Mesenchymal stem cell (in vitro differentiated cells and primary cell): ENCODE measurements around the gene NIPBL.
"Not testable (repeated sequence)": the region's sequence is repeated elsewhere in the genome, so short reads cannot be mapped to it uniquely, and the experiment has no call there.

Experiments
- DNase-seq: peaks from one replicate; pipeline ENCODE4 v3.0.0-alpha.2; 2013
- H2AFZ ChIP-seq: one replicate; pipeline ENCODE4 v1.6.1; 2013; ENCODE audit warnings: low read depth, mild to moderate bottlenecking, control low read depth, inconsistent platforms, low read length, moderate library complexity
- H2AK5ac ChIP-seq: 2 replicates; pipeline ENCODE4 v1.6.1; 2013; ENCODE audit warnings: low read length, moderate library complexity, mild to moderate bottlenecking, inconsistent platforms; ENCODE audit not compliant: severe bottlenecking
- H2BK120ac ChIP-seq: one replicate; pipeline ENCODE4 v1.6.1; 2013; ENCODE audit warnings: low read depth, mild to moderate bottlenecking, inconsistent platforms, low read length, moderate library complexity
- H2BK12ac ChIP-seq, 2 experiments: one replicate each; pipeline ENCODE4 v1.6.1; 2013; ENCODE audit warnings: inconsistent platforms in 2 of 2, low read length in 2 of 2, mild to moderate bottlenecking in 2 of 2, moderate library complexity in 2 of 2, control low read depth in 1 of 2
- H2BK15ac ChIP-seq: one replicate; pipeline ENCODE4 v1.6.1; 2013; ENCODE audit warnings: mild to moderate bottlenecking, low read depth, inconsistent platforms; ENCODE audit not compliant: poor library complexity, severe bottlenecking
- H2BK5ac ChIP-seq: 2 replicates; pipeline ENCODE4 v1.6.1; 2013; ENCODE audit warnings: low read depth, mild to moderate bottlenecking, low read length, control low read depth, inconsistent platforms; ENCODE audit not compliant: poor library complexity, severe bottlenecking
- H3K14ac ChIP-seq, 2 experiments: one replicate each; pipeline ENCODE4 v1.6.1; 2013; ENCODE audit warnings: inconsistent platforms in 2 of 2, low read length in 2 of 2, control low read depth in 1 of 2, mild to moderate bottlenecking in 1 of 2, moderate library complexity in 1 of 2
- H3K18ac ChIP-seq, 2 experiments: one replicate each; pipeline ENCODE4 v1.6.1; 2013; ENCODE audit warnings: inconsistent platforms in 2 of 2, low read length in 2 of 2, control low read depth in 1 of 2, low read depth in 1 of 2, mild to moderate bottlenecking in 1 of 2
- H3K23ac ChIP-seq, 2 experiments: one replicate each; pipeline ENCODE4 v1.6.1; 2013; ENCODE audit warnings: inconsistent platforms in 2 of 2, low read length in 2 of 2, mild to moderate bottlenecking in 2 of 2, moderate library complexity in 2 of 2, control low read depth in 1 of 2
- H3K27ac ChIP-seq: 2 replicates; pipeline ENCODE4 v1.5.1; 2013; ENCODE audit warnings: mild to moderate bottlenecking, moderate library complexity, low read length, control low read depth, inconsistent platforms; ENCODE audit not compliant: poor library complexity, severe bottlenecking
- H3K27me3 ChIP-seq, 2 experiments: 2 replicates each; pipeline versions ENCODE4 v1.6.1 to v1.7.0; 2013; ENCODE audit warnings: low read length in 2 of 2, mild to moderate bottlenecking in 2 of 2, moderate library complexity in 2 of 2, control low read depth in 1 of 2, inconsistent platforms in 1 of 2; ENCODE audit not compliant: control insufficient read depth in 1 of 2, insufficient read depth in 1 of 2
- H3K36me3 ChIP-seq, 2 experiments: 2 replicates each; pipeline versions ENCODE4 v1.6.1 to v1.7.0; 2013; ENCODE audit warnings: low read length in 2 of 2, control low read depth in 1 of 2, inconsistent platforms in 1 of 2, low read depth in 1 of 2, mild to moderate bottlenecking in 1 of 2; ENCODE audit not compliant: insufficient read depth in 2 of 2, control insufficient read depth in 1 of 2
- H3K4ac ChIP-seq, 2 experiments: one replicate each; pipeline ENCODE4 v1.6.1; 2013; ENCODE audit warnings: inconsistent platforms in 2 of 2, low read length in 2 of 2, mild to moderate bottlenecking in 2 of 2, moderate library complexity in 2 of 2, control low read depth in 1 of 2, low read depth in 1 of 2
- H3K4me1 ChIP-seq: 2 replicates; pipeline ENCODE4 v1.6.1; 2013; ENCODE audit warnings: low read depth, low read length, control low read depth; ENCODE audit not compliant: control insufficient read depth, insufficient read depth
- H3K4me2 ChIP-seq: 2 replicates; pipeline ENCODE4 v1.6.1; 2013; ENCODE audit warnings: low read length, mild to moderate bottlenecking, inconsistent platforms; ENCODE audit not compliant: poor library complexity, severe bottlenecking
- H3K4me3 ChIP-seq, 2 experiments: 2 replicates each; pipeline versions ENCODE4 v1.5.1 to v1.7.0; 2013; ENCODE audit warnings: low read length in 2 of 2, mild to moderate bottlenecking in 2 of 2, control low read depth in 1 of 2, low read depth in 1 of 2; ENCODE audit not compliant: insufficient read depth in 1 of 2
- H3K79me1 ChIP-seq: replicated peaks from 2 replicates; pipeline ENCODE4 v1.6.1; 2013; ENCODE audit warnings: mild to moderate bottlenecking, control low read depth, low read length, inconsistent platforms; ENCODE audit not compliant: poor library complexity, severe bottlenecking
- H3K9ac ChIP-seq: 2 replicates; pipeline ENCODE4 v1.7.0; 2013; ENCODE audit warnings: mild to moderate bottlenecking, low read length, moderate library complexity
- H3K9me3 ChIP-seq: 2 replicates; pipeline ENCODE4 v1.7.0; 2013; ENCODE audit warnings: mild to moderate bottlenecking, low read length; ENCODE audit not compliant: control insufficient read depth
- H4K8ac ChIP-seq: one replicate; pipeline ENCODE4 v1.6.1; 2013; ENCODE audit warnings: inconsistent platforms, mild to moderate bottlenecking, low read length, moderate library complexity
- H4K91ac ChIP-seq: one replicate; pipeline ENCODE4 v1.6.1; 2013; ENCODE audit warnings: mild to moderate bottlenecking, low read length, inconsistent platforms
- WGBS: methylation state at CpG from one replicate; pipeline ENCODE4 v1.1.7; 2013; ENCODE audit warnings: mixed read lengths; 5-methylcytosine and 5-hydroxymethylcytosine counted together

Gene NIPBL

DNA sequence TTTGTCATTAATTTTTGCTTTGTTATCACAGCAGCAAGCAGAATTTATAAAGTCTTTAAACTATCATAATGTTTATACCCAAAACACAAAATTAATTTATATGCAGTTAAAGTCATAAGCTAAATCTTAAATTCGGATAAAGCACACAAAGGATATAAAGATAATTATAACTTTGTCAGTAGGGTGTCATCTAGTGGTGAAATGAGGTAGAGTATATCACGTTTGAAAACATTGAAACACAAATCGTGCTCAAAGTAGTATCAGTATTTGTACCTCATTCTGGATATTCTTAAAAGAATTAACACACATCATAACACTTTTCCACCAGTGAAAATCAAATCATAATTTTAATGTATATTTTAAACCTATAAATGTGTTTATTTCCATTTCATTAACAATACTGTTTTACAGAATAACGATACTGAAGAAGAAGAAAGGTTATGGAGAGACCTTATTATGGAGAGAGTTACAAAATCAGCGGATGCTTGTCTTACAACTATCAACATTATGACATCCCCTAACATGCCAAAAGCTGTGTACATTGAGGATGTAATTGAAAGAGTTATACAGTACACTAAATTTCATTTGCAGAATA is 129.5 kb downstream of the NIPBL start:
- no peak overlapping the region for H2AFZ ChIP-seq
- H3K9ac ChIP-seq: peak overlapping the region; percentile 26
- no peak overlapping the region for H3K27ac ChIP-seq
- no peak overlapping the region for H3K23ac ChIP-seq
- H3K4me2 ChIP-seq: no peak overlapping the region
- H2BK12ac ChIP-seq: no peak overlapping the region
- H3K36me3 ChIP-seq: peaks cover 4 to 87% of the 10 kb centered on the region in 2 experiments
- no peak overlapping the region for H2BK15ac ChIP-seq
- DNase-seq: peak; percentile 44
- no peaks in the 10 kb centered on the region for H3K4me1 ChIP-seq
- H3K27me3 ChIP-seq: no peaks in the 10 kb centered on the region
- H3K9me3 ChIP-seq: no peaks in the 10 kb centered on the region
- no peak overlapping the region for H3K4me3 ChIP-seq
- no peak overlapping the region for H2AK5ac ChIP-seq
- WGBS: 100% methylated on average over 1 of the region's 5 CpGs
- peaks cover 6% of the 10 kb centered on the region for H3K79me1 ChIP-seq
- no peak overlapping the region for H4K91ac ChIP-seq
- H2BK120ac ChIP-seq: no peak overlapping the region
- H4K8ac ChIP-seq: no peak overlapping the region
- H3K14ac ChIP-seq: no peak overlapping the region
- no peak overlapping the region for H3K18ac ChIP-seq
- H2BK5ac ChIP-seq: no peak overlapping the region
- H3K4ac ChIP-seq: no peak overlapping the region

DNA sequence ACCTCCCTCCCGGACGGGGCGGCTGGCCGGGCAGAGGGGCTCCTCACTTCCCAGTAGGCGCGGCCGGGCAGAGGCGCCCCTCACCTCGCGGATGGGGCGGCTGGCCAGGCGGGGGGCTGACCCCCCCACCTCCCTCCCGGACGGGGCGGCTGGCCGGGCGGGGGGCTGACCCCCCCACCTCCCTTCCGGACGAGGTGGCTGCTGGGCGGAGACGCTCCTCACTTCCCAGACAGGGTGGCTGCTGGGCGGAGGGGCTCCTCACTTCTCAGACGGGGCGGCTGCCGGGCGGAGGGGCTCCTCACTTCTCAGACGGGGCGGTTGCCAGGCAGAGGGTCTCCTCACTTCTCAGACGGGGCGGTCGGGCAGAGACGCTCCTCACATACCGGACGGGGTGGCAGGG is 136.6 kb downstream of the NIPBL start:
- not testable (repeated sequence) for H3K4ac ChIP-seq, H4K8ac ChIP-seq, H2BK12ac ChIP-seq, H2AFZ ChIP-seq, H3K4me1 ChIP-seq, H3K14ac ChIP-seq, H3K27ac ChIP-seq, H3K9me3 ChIP-seq, H3K79me1 ChIP-seq, H3K4me3 ChIP-seq, H2BK120ac ChIP-seq, H3K4me2 ChIP-seq, H3K23ac ChIP-seq, H2BK5ac ChIP-seq, H4K91ac ChIP-seq, H3K27me3 ChIP-seq, DNase-seq, H2AK5ac ChIP-seq, H2BK15ac ChIP-seq, H3K9ac ChIP-seq, H3K18ac ChIP-seq
- 97% methylated on average over 16 of the region's 34 CpGs for WGBS
- peaks cover 11 to 69% of the 10 kb centered on the region in 2 experiments for H3K36me3 ChIP-seq

DNA sequence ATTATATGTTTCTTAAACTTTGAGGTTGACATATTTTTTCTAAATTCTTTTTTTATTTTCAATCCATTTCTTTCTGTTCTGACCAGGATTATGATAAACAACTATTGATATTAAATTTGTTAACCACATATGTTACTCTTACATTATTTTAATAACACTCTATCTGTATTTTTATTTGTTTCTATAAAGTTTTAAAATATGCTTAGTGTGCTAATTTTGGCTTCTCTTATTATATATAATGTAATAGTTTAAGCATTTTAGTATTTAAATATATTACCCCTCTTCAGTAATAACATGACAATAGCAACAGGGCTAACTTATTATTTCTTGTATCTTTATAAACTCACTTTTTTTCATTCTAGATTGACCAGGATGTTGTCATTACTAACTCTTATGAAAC is 137.8 kb downstream of the NIPBL start:
- H3K4me3 ChIP-seq: no peak overlapping the region
- H4K91ac ChIP-seq: no peak overlapping the region
- no peaks in the 10 kb centered on the region for H3K27me3 ChIP-seq
- H3K36me3 ChIP-seq: peaks cover 11 to 67% of the 10 kb centered on the region in 2 experiments
- no peak overlapping the region for H3K23ac ChIP-seq
- H3K18ac ChIP-seq: no peak overlapping the region
- no peak overlapping the region for H2BK120ac ChIP-seq
- peaks cover 1% of the 10 kb centered on the region for H3K79me1 ChIP-seq
- no peak overlapping the region for H3K4ac ChIP-seq
- no peak for DNase-seq
- H3K9ac ChIP-seq: no peak overlapping the region
- H2BK5ac ChIP-seq: no peak overlapping the region
- H3K27ac ChIP-seq: no peak overlapping the region
- no peaks in the 10 kb centered on the region for H3K9me3 ChIP-seq
- H3K4me2 ChIP-seq: no peak overlapping the region
- H3K4me1 ChIP-seq: no peaks in the 10 kb centered on the region
- no peak overlapping the region for H4K8ac ChIP-seq
- H2BK12ac ChIP-seq: no peak overlapping the region
- H3K14ac ChIP-seq: no peak overlapping the region
- H2BK15ac ChIP-seq: no peak overlapping the region
- H2AK5ac ChIP-seq: no peak overlapping the region
- no peak overlapping the region for H2AFZ ChIP-seq

DNA sequence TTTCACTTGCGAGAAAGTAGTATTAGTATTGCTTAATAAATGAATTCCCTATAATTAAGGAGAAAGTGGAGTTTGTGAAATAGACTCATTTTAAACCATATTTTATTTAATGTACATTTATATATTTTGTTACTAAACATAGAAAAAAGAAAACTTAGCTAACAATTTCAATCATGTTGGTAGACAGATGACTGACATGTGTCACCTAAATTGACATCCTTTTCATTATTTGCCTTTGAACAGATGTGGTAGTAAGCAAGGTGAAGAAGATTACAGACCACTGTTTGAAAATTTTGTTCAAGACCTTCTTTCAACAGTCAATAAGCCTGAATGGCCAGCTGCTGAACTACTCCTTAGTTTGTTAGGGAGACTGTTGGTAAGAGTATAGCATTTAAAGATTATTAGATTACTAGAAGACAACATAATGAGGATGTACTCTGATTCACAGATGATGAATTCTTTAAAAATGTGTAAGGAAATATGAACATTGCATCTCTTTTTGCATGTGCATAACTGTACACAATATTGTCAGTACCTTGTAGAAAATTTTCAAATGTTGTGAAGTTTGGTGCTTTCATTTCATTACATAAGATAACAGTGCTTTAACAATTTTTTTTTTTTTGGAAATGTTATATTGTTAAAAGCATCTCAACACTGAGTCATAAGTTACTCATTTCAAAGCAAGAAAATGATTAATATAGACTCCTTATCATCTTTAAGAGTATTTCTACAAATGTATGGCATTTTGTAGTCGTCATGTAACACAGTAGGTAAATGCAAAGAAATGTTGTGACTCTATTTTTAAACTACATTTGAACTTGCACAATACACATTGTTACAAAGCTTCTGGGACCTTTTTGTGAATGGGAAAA is 139.5 kb downstream of the NIPBL start:
- Histone ChIP-seq H3K14ac (no peak overlapping the region), H4K8ac (no peak overlapping the region), H4K91ac (no peak overlapping the region), H3K4me1 (no peaks in the 10 kb centered on the region), H2BK5ac (no peak overlapping the region), H3K4me2 (no peak overlapping the region), H3K4ac (no peak overlapping the region), H3K9me3 (no peaks in the 10 kb centered on the region), H3K27me3 (no peaks in the 10 kb centered on the region), H2AK5ac (no peak overlapping the region), H3K36me3 (peaks cover 11 to 67% of the 10 kb centered on the region in 2 experiments), H3K79me1 (no peaks in the 10 kb centered on the region), H3K4me3 (no peak overlapping the region), H3K9ac (no peak overlapping the region), H3K23ac (no peak overlapping the region), H2BK15ac (no peak overlapping the region), H2AFZ (no peak overlapping the region), H3K18ac (no peak overlapping the region), H2BK12ac (no peak overlapping the region), H3K27ac (no peak overlapping the region), H2BK120ac (no peak overlapping the region)
- no CpG with 5 or more reads among the region's 2 CpGs for WGBS
- no peak for DNase-seq
